HepG2 (cell line): ENCODE results near the gene ASTN2. TPM values are rescaled to one million over a fixed set of nuclear protein-coding genes. Genes with fewer than 3 reads are reported as not detected.

Source experiments
- ATAC-seq: fragments of 200-7000 bp; cut with Tn5 transposase; 3 replicates; pipeline ENCODE4 v1.9.1; 2020; ENCODE audit warnings: mild to moderate bottlenecking, moderate library complexity
- BruUV-seq: library from RNA; stranded (reverse); fragments of 400-500 nt; replicated peaks from 2 replicates; lab custom pipeline; 2021; lab: Mats Ljungman, UMichigan
- CTCF ChIA-PET: fragments of 300-600 bp; formaldehyde crosslinking; extraction: SDS; loops from one replicate; lab custom pipeline; 2021; ENCODE audit warnings: low total read pairs, inconsistent platforms, low intra/inter-chr PET ratio; lab: Yijun Ruan, JAX
- POLR2A ChIA-PET: fragments of 350-600 bp; sonication (Branson Sonifier 250); formaldehyde crosslinking; loops from one replicate; lab custom pipeline; 2020; ENCODE audit warnings: antibody characterized with exemption, inconsistent platforms; lab: Yijun Ruan, JAX
- DNase-seq: peaks from one replicate; pipeline ENCODE4 v3.0.0-alpha.2; 2015; ENCODE audit warnings: low spot score
- FAIRE-seq: peaks from 3 replicates; lab custom pipeline; 2011; peaks lifted over from hg19 to GRCh38; lab: Jason Lieb, UNC
- H2AFZ ChIP-seq: one replicate; pipeline ENCODE4 v1.6.1; 2011; ENCODE audit warnings: low read length, inconsistent platforms
- H3K27ac ChIP-seq: fragments of 300-600 bp; 3 replicates; pipeline ENCODE4 v1.8.0; 2011; ENCODE audit warnings: mixed run types, mild to moderate bottlenecking, mixed read lengths, low read length, inconsistent platforms; ENCODE audit not compliant: insufficient read depth; ENCODE audit errors: extremely low read length
- H3K27me3 ChIP-seq, 2 experiments: fragments of 200-600 bp in 1 of 2; 2 replicates in 1 of 2; 3 replicates in 1 of 2; pipeline versions ENCODE4 v1.6.0 to v1.8.0; 2011; ENCODE audit warnings: low read length in 2 of 2, mild to moderate bottlenecking in 2 of 2, moderate library complexity in 2 of 2, inconsistent platforms in 1 of 2; ENCODE audit not compliant: insufficient read depth in 2 of 2, control insufficient read depth in 1 of 2
- H3K36me3 ChIP-seq, 2 experiments: fragments of 200-600 bp in 1 of 2; replicated peaks in 1 of 2; 2 replicates in 1 of 2; 3 replicates in 1 of 2; pipeline versions ENCODE4 v1.5.1 to v1.8.0; 2011; ENCODE audit warnings: low read length in 2 of 2, inconsistent platforms in 1 of 2; ENCODE audit not compliant: insufficient read depth in 2 of 2, control insufficient read depth in 1 of 2
- H3K4me1 ChIP-seq: 2 replicates; pipeline ENCODE4 v1.5.1; 2012; ENCODE audit warnings: low read length, inconsistent platforms; ENCODE audit not compliant: insufficient read depth
- H3K4me2 ChIP-seq: 2 replicates; pipeline ENCODE4 v1.6.0; 2011; ENCODE audit warnings: low read depth, low read length, inconsistent platforms
- H3K4me3 ChIP-seq, 3 experiments: fragments of 200-600 bp in 1 of 3; sonication (generic), shearing (Covaris generic) in 1 of 3; replicated peaks in 1 of 3; 2 replicates each; pipeline ENCODE4 v1.5.1; 2011 to 2016; ENCODE audit warnings: low read length in 3 of 3, inconsistent platforms in 2 of 3, low read depth in 2 of 3, mild to moderate bottlenecking in 2 of 3, control low read depth in 1 of 3, mixed read lengths in 1 of 3; ENCODE audit not compliant: insufficient read depth in 1 of 3
- H3K79me2 ChIP-seq: one replicate; pipeline ENCODE4 v1.6.1; 2011; ENCODE audit warnings: low read length, inconsistent platforms; ENCODE audit not compliant: insufficient read depth
- H3K9ac ChIP-seq: 2 replicates; pipeline ENCODE4 v1.6.0; 2011; ENCODE audit warnings: mild to moderate bottlenecking, low read depth, low read length, inconsistent platforms; ENCODE audit not compliant: insufficient read depth
- H3K9me3 ChIP-seq: 2 replicates; pipeline ENCODE4 v1.5.1; 2012; ENCODE audit warnings: mild to moderate bottlenecking, low read length
- H4K20me1 ChIP-seq: 2 replicates; pipeline ENCODE4 v1.6.0; 2011; ENCODE audit warnings: inconsistent platforms, mild to moderate bottlenecking, low read length, moderate library complexity; ENCODE audit not compliant: insufficient read depth
- MED1 ChIP-seq: sonication (generic); formaldehyde crosslinking; IDR thresholded peaks from 2 replicates; pipeline ENCODE4 v1.4.0; 2020; ENCODE audit warnings: missing genetic modification reagents
- SKIL ChIP-seq: sonication (generic); formaldehyde crosslinking; IDR thresholded peaks from 2 replicates; pipeline ENCODE4 v1.8.0; 2022; ENCODE audit warnings: missing genetic modification reagents, mild to moderate bottlenecking, moderate library complexity, borderline replicate concordance
- TEAD2 ChIP-seq: sonication (generic); formaldehyde crosslinking; IDR thresholded peaks from 2 replicates; pipeline ENCODE4 v1.9.0; 2021; ENCODE audit warnings: missing genetic modification reagents
- ZHX2 ChIP-seq, 2 experiments: sonication (generic) in 1 of 2; formaldehyde crosslinking in 1 of 2; IDR thresholded peaks; 2 replicates each; pipeline versions ENCODE4 v1.6.1 to v1.9.0; 2014 to 2022; ENCODE audit warnings: antibody characterized with exemption in 1 of 2, borderline replicate concordance in 1 of 2, inconsistent platforms in 1 of 2, low read depth in 1 of 2, missing genetic modification reagents in 1 of 2
- ZNF12 ChIP-seq: sonication (generic); formaldehyde crosslinking; IDR thresholded peaks from 2 replicates; pipeline ENCODE4 v1.5.0; 2020; ENCODE audit warnings: missing genetic modification reagents
- WGBS: methylation state at CpG from one replicate; pipeline ENCODE4 v1.1.6; 2017; ENCODE audit warnings: low lambda C conversion rate; 5-methylcytosine and 5-hydroxymethylcytosine counted together
- in situ Hi-C: cut with HindIII; loops from 2 replicates; pipeline ENCODE4 v1.10.0; 2017; ENCODE audit warnings: low pct_unique_long_range_greater_than_20kb; ENCODE audit not compliant: extremely low pct_ligation_motif_present
- intact Hi-C: fragments of 100-400 bp; cut with micrococcal nuclease; formaldehyde crosslinking; loops from one replicate; pipeline ENCODE4 v1.10.0; 2022; ENCODE audit not compliant: unreplicated experiment
- polyA plus RNA-seq, 8 experiments: library from polyadenylated mRNA; depleted of rRNA in 3 of 8; stranded (reverse) in 7 of 8; unstranded in 1 of 8; fragments of >200 nt; fragmentation: Illumina TruSeq in 4 of 8; extraction: Trizol in 4 of 8; gene quantifications; 2 replicates each; pipeline versions ENCODE4 v1.2.1 to v1.2.3, GENCODE V29; 2011 to 2016; ENCODE audit warnings: low read depth in 4 of 8, missing spikeins in 1 of 8, mixed read lengths in 1 of 8; ENCODE audit not compliant: insufficient read depth in 1 of 8
- total RNA-seq, 5 experiments: library from RNA; depleted of rRNA; stranded (reverse); fragments of >200 nt; fragmentation: Illumina TruSeq; extraction: Trizol; gene quantifications; 2 replicates each; pipeline ENCODE4 v1.2.3, GENCODE V29; 2016; ENCODE audit warnings: low read depth in 1 of 5
- TF ChIP-seq, protein P1 (sequence below): sonication (generic); formaldehyde crosslinking; IDR thresholded peaks from 2 replicates; pipeline ENCODE4 v1.5.1; 2020; ENCODE audit warnings: mild to moderate bottlenecking, missing genetic modification reagents

Gene ASTN2
- total and polyA plus RNA-seq, 2 of the 13 experiments (the other 11 are each of a cell fraction or from before 2014, with no cell fraction given) = 5.2 to 13.5 TPM

GRCh38 chr9:116945817-116946216 is 469.0 kb downstream of the ASTN2 start (continued):
- no peak for TF ChIP-seq SKIL (CRISPR knock-in tag)
- TF ChIP-seq, all 625 proteins: peak for 0

DNA sequence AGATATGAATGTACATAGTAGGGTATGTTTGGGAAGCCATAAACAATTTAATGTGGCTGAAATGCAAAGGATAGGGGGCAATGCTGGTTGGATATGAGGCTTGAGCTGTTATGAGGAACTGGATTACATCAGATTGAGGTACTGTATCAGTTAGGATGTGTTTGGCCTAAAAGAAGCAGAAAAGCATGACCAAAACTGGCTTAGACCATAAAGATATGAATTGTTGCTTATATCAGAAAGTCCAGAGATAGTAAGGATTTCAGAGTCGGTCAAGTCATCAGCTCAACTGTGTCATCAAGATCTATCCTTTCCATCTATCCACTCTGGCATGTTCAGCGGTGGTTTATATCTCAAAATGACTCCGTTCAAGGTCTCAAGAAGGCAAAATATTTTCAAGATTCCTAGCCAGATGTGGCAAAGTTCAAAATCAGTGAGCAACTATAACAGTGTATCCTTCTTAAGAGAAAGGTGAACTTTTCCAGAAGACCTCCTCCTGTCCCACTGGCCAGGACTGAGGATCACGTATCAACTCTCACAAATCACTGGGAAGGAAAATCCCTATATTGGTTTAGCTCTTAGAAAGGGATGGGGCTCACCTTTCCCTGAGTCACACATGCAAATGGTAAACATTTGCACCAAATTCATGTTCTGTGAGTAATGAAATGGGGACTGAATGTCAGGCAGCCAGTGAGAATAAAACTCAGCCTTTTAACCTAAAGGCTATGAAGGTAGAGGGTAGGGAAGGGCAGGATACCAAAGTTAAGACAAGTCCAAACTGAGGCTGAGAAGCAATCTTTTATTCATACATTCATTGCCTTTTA is 469.9 kb downstream of the ASTN2 start:
- H3K4me3 ChIP-seq = no peak overlapping the region
- no TSS peak for BruUV-seq
- in situ Hi-C loops (no loop called here), intact Hi-C loops (no loop called here)
- no peaks in the 10 kb centered on the region for H3K36me3 ChIP-seq
- H3K9me3 ChIP-seq = no peaks in the 10 kb centered on the region
- FAIRE-seq = no peak
- no peak overlapping the region for H3K9ac ChIP-seq
- CTCF ChIA-PET = no interaction called here
- POLR2A ChIA-PET = no interaction called here
- no peak for DNase-seq
- H3K4me1 ChIP-seq = no peaks in the 10 kb centered on the region
- H3K27me3 ChIP-seq = no peaks in the 10 kb centered on the region
- H3K79me2 ChIP-seq = no peaks in the 10 kb centered on the region
- no peak overlapping the region for H3K4me2 ChIP-seq
- no peak overlapping the region for H3K27ac ChIP-seq
- H2AFZ ChIP-seq = no peak overlapping the region
- ATAC-seq = no peak
- 0% methylated on average over 4 of the region's 4 CpGs for WGBS
- no peak for TF ChIP-seq ZNF12 (CRISPR knock-in tag)
- TF ChIP-seq TEAD2 (CRISPR knock-in tag) = no peak
- TF ChIP-seq ZHX2 (IDR thresholded peaks at IDR 0.05; ENCODE audit: low read depth) = no peak
- TF ChIP-seq ZHX2 (CRISPR knock-in tag; IDR thresholded peaks at IDR 0.05; ENCODE audit: borderline replicate concordance) = no peak
- TF ChIP-seq MED1 (CRISPR knock-in tag) = no peak
- TF ChIP-seq, protein P1, sequence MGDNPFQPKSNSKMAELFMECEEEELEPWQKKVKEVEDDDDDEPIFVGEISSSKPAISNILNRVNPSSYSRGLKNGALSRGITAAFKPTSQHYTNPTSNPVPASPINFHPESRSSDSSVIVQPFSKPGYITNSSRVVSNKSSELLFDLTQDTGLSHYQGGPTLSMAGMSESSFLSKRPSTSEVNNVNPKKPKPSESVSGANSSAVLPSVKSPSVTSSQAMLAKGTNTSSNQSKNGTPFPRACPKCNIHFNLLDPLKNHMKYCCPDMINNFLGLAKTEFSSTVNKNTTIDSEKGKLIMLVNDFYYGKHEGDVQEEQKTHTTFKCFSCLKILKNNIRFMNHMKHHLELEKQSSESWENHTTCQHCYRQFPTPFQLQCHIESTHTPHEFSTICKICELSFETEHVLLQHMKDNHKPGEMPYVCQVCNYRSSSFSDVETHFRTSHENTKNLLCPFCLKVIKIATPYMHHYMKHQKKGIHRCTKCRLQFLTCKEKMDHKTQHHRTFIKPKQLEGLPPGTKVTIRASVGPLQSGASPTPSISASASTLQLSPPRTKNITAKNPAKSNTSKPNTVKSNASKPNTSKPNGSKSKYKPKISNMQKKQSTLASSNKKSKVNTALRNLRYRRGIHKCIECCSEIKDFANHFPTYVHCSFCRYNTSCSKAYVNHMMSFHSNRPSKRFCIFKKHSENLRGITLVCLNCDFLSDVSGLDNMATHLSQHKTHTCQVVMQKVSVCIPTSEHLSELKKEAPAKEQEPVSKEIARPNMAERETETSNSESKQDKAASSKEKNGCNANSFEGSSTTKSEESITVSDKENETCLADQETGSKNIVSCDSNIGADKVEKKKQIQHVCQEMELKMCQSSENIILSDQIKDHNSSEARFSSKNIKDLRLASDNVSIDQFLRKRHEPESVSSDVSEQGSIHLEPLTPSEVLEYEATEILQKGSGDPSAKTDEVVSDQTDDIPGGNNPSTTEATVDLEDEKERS = no peak
- H4K20me1 ChIP-seq = no peaks in the 10 kb centered on the region
